ENCODE measurements around the gene OTOF. TPM values are rescaled to one million over a fixed set of nuclear protein-coding genes. Genes with fewer than 3 reads are reported as not detected.

OTOF gene
- total and polyA plus RNA-seq, 8 donors = 0.07 to 0.26 (median 0.12) TPM; not detected in 1

- no peaks in the 10 kb centered on the region for H3K36me3 ChIP-seq
- WGBS, 2 donors = 83 to 87% methylated on average over 11 of the region's 11 CpGs
- no peak overlapping the region for H3K4me3 ChIP-seq
- FAIRE-seq (no peak), DNase-seq (peak in 1 of 6 donors; percentile 45), ATAC-seq (peak in 2 of 4 donors; percentile 8 to 21)
- H3K9me3 ChIP-seq = no peaks in the 10 kb centered on the region
- no peak overlapping the region for H3K27ac ChIP-seq
- H3K4me1 ChIP-seq = no peaks in the 10 kb centered on the region
- TF ChIP-seq CTCF (IDR thresholded peaks at IDR 0.05) = no peak
- intact Hi-C loops (cut with DNase I) = no loop called here
- no peaks in the 10 kb centered on the region for H3K27me3 ChIP-seq
These were observed 22.8 kb downstream of the OTOF start for GRCh38 chr2:26455037-26455669.

- H3K27me3 ChIP-seq = no peaks in the 10 kb centered on the region
- FAIRE-seq (no peak), DNase-seq (peak in 1 of 6 donors; percentile 37), ATAC-seq (no peak)
- H3K36me3 ChIP-seq = no peaks in the 10 kb centered on the region
- intact Hi-C loops (cut with DNase I) = no loop called here
- no peak for TF ChIP-seq CTCF (IDR thresholded peaks at IDR 0.05)
- no peaks in the 10 kb centered on the region for H3K4me1 ChIP-seq
- H3K9me3 ChIP-seq = no peaks in the 10 kb centered on the region
- no peak overlapping the region for H3K4me3 ChIP-seq
- WGBS, 2 donors = 90 to 93% methylated on average over 10 of the region's 10 CpGs
- H3K27ac ChIP-seq = no peak overlapping the region
These were observed 23.3 kb downstream of the OTOF start for GRCh38 chr2:26454561-26455001.

- H3K27ac ChIP-seq = no peak overlapping the region
- no peaks in the 10 kb centered on the region for H3K27me3 ChIP-seq
- DNase-seq (peak in 1 of 6 donors; percentile 17), FAIRE-seq (no peak), ATAC-seq (no peak)
- intact Hi-C loops (cut with DNase I) = no loop called here
- no peaks in the 10 kb centered on the region for H3K36me3 ChIP-seq
- H3K9me3 ChIP-seq = no peaks in the 10 kb centered on the region
- H3K4me3 ChIP-seq = no peak overlapping the region
- no peak for TF ChIP-seq CTCF (IDR thresholded peaks at IDR 0.05)
- 82 to 84% methylated on average over 11 of the region's 11 CpGs for WGBS, 2 donors
- no peaks in the 10 kb centered on the region for H3K4me1 ChIP-seq
These were observed 24.2 kb downstream of the OTOF start for GRCh38 chr2:26453421-26454329.

GRCh38 chr2:26451700-26452099, 26.2 kb downstream of the OTOF start:
- WGBS, 2 donors = 94 to 100% methylated on average over 1 of the region's 1 CpG
- ATAC-seq = no peak

More at GRCh38 chr2:26451700-26452099, 26.2 kb downstream of the OTOF start:
- intact Hi-C loops (cut with DNase I) = no loop called here
- H3K9me3 ChIP-seq = no peaks in the 10 kb centered on the region
- no peak for TF ChIP-seq CTCF (IDR thresholded peaks at IDR 0.05)
- FAIRE-seq (no peak), DNase-seq (no peak)
- H3K4me1 ChIP-seq = no peaks in the 10 kb centered on the region
- no peak overlapping the region for H3K27ac ChIP-seq
- no peaks in the 10 kb centered on the region for H3K27me3 ChIP-seq
- H3K4me3 ChIP-seq = no peak overlapping the region
- H3K36me3 ChIP-seq = no peaks in the 10 kb centered on the region

Measured in pancreas (tissue), 10 donors.